Fibroblast of mammary gland (primary cell): ENCODE results near the gene SLC30A9.

Experiments used
- DNase-seq: peaks from one replicate; pipeline ENCODE4 v3.0.0-alpha.2; 2010; ENCODE audit warnings: low read depth
- H3K4me3 ChIP-seq: 2 replicates; pipeline ENCODE4 v1.5.1; 2011; ENCODE audit warnings: low read depth, mild to moderate bottlenecking, low read length, moderate library complexity; ENCODE audit not compliant: control insufficient read depth
- TF ChIP-seq, protein P1 (sequence below): conservative IDR thresholded peaks from 2 replicates; pipeline ENCODE4 v1.5.1; 2011; ENCODE audit warnings: low read depth, low read length, inconsistent platforms; ENCODE audit not compliant: control insufficient read depth, insufficient read depth

Gene SLC30A9

DNA sequence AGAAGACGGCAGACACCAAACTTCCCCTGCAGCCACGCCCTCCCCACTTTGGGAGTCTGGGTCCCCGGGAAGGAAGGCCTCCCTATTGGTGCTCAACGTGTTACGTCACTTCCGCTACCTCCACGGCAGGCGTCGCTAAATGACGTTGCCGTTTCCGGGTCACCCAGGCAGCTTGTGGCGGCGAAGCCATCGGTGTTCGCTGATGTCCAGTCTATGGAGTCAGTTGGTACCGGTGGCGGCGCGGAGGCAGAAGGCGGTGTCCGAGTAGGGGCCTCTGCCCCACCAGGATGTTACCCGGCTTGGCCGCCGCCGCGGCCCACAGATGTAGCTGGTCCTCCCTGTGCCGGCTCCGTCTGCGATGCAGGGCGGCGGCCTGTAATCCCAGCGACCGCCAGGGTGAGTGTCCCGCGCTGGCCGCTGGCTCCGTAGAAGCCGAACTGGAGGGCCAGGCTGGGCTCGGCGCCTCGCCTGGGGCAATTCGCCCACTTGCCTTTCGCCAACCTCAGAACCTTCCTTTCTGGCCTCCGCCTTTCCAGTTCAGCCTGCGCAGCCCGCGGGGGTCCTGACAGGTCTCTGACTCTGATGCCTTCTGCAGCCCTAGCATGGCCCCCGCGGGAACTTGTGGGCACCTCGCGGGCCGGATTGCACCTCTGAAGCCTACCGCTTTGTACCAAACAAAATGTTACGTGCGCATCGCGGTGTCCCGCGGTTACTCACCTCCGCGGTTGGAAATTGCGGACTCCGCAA lies at the start of gene SLC30A9:
Gene SLC30A9, plus strand, starts transcription at position 166 of the 747 bp plus-strand sequence. Its CDS starts 122 bp downstream, at position 288.
- peak within 1 kb of the TSS; percentile 87 for H3K4me3 ChIP-seq
- peak; percentile 93 for DNase-seq
- TF ChIP-seq, protein P1, sequence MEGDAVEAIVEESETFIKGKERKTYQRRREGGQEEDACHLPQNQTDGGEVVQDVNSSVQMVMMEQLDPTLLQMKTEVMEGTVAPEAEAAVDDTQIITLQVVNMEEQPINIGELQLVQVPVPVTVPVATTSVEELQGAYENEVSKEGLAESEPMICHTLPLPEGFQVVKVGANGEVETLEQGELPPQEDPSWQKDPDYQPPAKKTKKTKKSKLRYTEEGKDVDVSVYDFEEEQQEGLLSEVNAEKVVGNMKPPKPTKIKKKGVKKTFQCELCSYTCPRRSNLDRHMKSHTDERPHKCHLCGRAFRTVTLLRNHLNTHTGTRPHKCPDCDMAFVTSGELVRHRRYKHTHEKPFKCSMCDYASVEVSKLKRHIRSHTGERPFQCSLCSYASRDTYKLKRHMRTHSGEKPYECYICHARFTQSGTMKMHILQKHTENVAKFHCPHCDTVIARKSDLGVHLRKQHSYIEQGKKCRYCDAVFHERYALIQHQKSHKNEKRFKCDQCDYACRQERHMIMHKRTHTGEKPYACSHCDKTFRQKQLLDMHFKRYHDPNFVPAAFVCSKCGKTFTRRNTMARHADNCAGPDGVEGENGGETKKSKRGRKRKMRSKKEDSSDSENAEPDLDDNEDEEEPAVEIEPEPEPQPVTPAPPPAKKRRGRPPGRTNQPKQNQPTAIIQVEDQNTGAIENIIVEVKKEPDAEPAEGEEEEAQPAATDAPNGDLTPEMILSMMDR = no peak

- no peak for DNase-seq
- H3K4me3 ChIP-seq = no peak overlapping the region
- TF ChIP-seq, protein P1 = no peak
Observed at GRCh38 chr4:41940834-41941233, 49.5 kb upstream of the SLC30A9 start.

- no peak for DNase-seq
- TF ChIP-seq, protein P1 = no peak
- H3K4me3 ChIP-seq = no peak overlapping the region
Observed at GRCh38 chr4:41943506-41943905, 46.8 kb upstream of the SLC30A9 start.

GRCh38 chr4:41944089-41944488 lies 46.2 kb upstream of the SLC30A9 start:
- no peak for DNase-seq
- TF ChIP-seq, protein P1 = no peak
- H3K4me3 ChIP-seq = no peak overlapping the region

GRCh38 chr4:41949531-41949930 lies 40.8 kb upstream of the SLC30A9 start:
- TF ChIP-seq, protein P1 = no peak
- H3K4me3 ChIP-seq = no peak overlapping the region
- DNase-seq = peak; percentile 34

- DNase-seq = peak; percentile 28
- TF ChIP-seq, protein P1 = peak; percentile 43
- no peak overlapping the region for H3K4me3 ChIP-seq
Observed at GRCh38 chr4:41957634-41958033, 32.7 kb upstream of the SLC30A9 start.
